HepG2 (cell line): ENCODE results near the gene AKIRIN1. TPM values are rescaled to one million over a fixed set of nuclear protein-coding genes. Genes with fewer than 3 reads are reported as not detected.

ENCODE experiments used
- CEBPB ChIP-seq: IDR thresholded peaks from 2 replicates; pipeline ENCODE4 v1.6.1; 2011; ENCODE audit warnings: low read depth, low read length, improper control_type of control experiment, borderline replicate concordance
- CREM ChIP-seq, 2 experiments: sonication (generic) in 1 of 2; formaldehyde crosslinking in 1 of 2; IDR thresholded peaks; 2 replicates each; pipeline versions ENCODE4 v1.4.0 to v1.6.1; 2016 to 2020; ENCODE audit warnings: antibody characterized with exemption in 1 of 2, mild to moderate bottlenecking in 1 of 2, missing genetic modification reagents in 1 of 2
- FOXP1 ChIP-seq, 2 experiments: fragments of 450-650 bp in 1 of 2; IDR thresholded peaks; 2 replicates each; pipeline ENCODE4 v1.6.1; 2017 to 2018; ENCODE audit warnings: antibody characterized with exemption in 1 of 2
- MTF2 ChIP-seq: sonication (generic); formaldehyde crosslinking; IDR thresholded peaks from 2 replicates; pipeline ENCODE4 v1.5.0; 2020; ENCODE audit warnings: missing genetic modification reagents, borderline replicate concordance
- ZNF292 ChIP-seq: sonication (generic); formaldehyde crosslinking; IDR thresholded peaks from 2 replicates; pipeline ENCODE4 v1.8.1; 2022; ENCODE audit warnings: mild to moderate bottlenecking, low read depth, missing genetic modification reagents, borderline replicate concordance
- polyA plus RNA-seq, 8 experiments: library from polyadenylated mRNA; depleted of rRNA in 3 of 8; stranded (reverse) in 7 of 8; unstranded in 1 of 8; fragments of >200 nt; fragmentation: Illumina TruSeq in 4 of 8; extraction: Trizol in 4 of 8; gene quantifications; 2 replicates each; pipeline versions ENCODE4 v1.2.1 to v1.2.3, GENCODE V29; 2011 to 2016; ENCODE audit warnings: low read depth in 4 of 8, missing spikeins in 1 of 8, mixed read lengths in 1 of 8; ENCODE audit not compliant: insufficient read depth in 1 of 8
- total RNA-seq, 5 experiments: library from RNA; depleted of rRNA; stranded (reverse); fragments of >200 nt; fragmentation: Illumina TruSeq; extraction: Trizol; gene quantifications; 2 replicates each; pipeline ENCODE4 v1.2.3, GENCODE V29; 2016; ENCODE audit warnings: low read depth in 1 of 5
- TF ChIP-seq, protein P1 (sequence below): sonication (generic); formaldehyde crosslinking; conservative IDR thresholded peaks from 2 replicates; pipeline ENCODE4 v1.8.0; 2022; ENCODE audit warnings: mild to moderate bottlenecking, moderate library complexity, missing genetic modification reagents
- TF ChIP-seq, protein P2 (sequence below): sonication (generic); formaldehyde crosslinking; IDR thresholded peaks from 2 replicates; pipeline ENCODE4 v1.4.0; 2020; ENCODE audit warnings: missing genetic modification reagents, borderline replicate concordance

The AKIRIN1 gene
- total and polyA plus RNA-seq, 2 of the 13 experiments (the other 11 are each of a cell fraction or from before 2014, with no cell fraction given) = 123 to 157 TPM

DNA sequence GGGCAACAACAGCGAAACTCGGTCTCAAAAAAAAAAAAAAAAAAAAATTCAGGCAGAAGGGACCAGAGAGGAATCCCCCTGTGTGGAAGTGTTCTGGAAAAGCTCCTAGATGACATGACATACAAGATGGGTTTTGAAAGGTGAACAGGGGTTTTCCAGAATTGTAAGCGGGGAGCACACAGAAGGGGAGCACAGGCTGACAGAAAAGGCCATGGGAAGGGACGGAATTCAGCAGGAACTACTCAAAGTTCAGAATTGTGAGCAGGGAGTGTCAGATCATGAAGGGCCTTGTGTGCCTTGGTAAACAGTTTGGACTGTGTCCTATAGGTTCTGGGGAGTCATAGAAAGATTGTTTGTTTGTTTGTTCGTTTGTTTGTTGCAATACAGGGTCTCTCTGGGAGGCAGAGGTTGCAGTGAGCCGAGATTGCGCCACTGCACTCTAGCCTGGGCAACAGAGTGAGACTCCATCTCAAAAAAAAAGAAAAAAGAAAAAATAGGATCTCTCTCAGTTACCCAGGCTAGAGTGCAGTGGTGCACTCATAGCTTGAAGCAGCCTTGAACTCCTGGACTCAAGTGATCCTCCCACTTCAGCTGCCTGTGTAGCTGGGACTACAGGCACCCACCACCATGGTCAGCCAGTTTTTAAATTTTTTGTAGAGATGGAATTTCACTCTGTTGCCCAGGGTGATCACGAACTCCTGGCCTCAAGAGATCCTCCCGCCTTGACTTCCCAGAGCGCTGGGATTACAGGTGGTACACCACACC is 48.2 kb upstream of the AKIRIN1 start (continued):
- TF ChIP-seq, protein P1, sequence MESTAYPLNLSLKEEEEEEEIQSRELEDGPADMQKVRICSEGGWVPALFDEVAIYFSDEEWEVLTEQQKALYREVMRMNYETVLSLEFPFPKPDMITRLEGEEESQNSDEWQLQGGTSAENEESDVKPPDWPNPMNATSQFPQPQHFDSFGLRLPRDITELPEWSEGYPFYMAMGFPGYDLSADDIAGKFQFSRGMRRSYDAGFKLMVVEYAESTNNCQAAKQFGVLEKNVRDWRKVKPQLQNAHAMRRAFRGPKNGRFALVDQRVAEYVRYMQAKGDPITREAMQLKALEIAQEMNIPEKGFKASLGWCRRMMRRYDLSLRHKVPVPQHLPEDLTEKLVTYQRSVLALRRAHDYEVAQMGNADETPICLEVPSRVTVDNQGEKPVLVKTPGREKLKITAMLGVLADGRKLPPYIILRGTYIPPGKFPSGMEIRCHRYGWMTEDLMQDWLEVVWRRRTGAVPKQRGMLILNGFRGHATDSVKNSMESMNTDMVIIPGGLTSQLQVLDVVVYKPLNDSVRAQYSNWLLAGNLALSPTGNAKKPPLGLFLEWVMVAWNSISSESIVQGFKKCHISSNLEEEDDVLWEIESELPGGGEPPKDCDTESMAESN (CRISPR knock-in tag) = no peak
- TF ChIP-seq FOXP1 (IDR thresholded peaks at IDR 0.05) = no peak
- peak; percentile 80 for TF ChIP-seq FOXP1 (CRISPR knock-in tag; IDR thresholded peaks at IDR 0.05)
- TF ChIP-seq, protein P2, sequence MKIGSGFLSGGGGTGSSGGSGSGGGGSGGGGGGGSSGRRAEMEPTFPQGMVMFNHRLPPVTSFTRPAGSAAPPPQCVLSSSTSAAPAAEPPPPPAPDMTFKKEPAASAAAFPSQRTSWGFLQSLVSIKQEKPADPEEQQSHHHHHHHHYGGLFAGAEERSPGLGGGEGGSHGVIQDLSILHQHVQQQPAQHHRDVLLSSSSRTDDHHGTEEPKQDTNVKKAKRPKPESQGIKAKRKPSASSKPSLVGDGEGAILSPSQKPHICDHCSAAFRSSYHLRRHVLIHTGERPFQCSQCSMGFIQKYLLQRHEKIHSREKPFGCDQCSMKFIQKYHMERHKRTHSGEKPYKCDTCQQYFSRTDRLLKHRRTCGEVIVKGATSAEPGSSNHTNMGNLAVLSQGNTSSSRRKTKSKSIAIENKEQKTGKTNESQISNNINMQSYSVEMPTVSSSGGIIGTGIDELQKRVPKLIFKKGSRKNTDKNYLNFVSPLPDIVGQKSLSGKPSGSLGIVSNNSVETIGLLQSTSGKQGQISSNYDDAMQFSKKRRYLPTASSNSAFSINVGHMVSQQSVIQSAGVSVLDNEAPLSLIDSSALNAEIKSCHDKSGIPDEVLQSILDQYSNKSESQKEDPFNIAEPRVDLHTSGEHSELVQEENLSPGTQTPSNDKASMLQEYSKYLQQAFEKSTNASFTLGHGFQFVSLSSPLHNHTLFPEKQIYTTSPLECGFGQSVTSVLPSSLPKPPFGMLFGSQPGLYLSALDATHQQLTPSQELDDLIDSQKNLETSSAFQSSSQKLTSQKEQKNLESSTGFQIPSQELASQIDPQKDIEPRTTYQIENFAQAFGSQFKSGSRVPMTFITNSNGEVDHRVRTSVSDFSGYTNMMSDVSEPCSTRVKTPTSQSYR (CRISPR knock-in tag) = no peak
- peak; percentile 30; the same call in 1 of the 2 replicates for TF ChIP-seq ZNF292
- no peak for TF ChIP-seq CEBPB
- 0 out of 2 replicates have a peak, but pooled peaks have one; percentile 12 for TF ChIP-seq CREM (IDR thresholded peaks at IDR 0.05)
- TF ChIP-seq CREM (CRISPR knock-in tag; IDR thresholded peaks at IDR 0.05) = no peak
- no peak for TF ChIP-seq MTF2 (CRISPR knock-in tag)
